Activated CD8-positive, alpha-beta memory T cell treated with anti-CD3 and anti-CD28 coated beads, Interleukin-2, amount 50 U/mL, for 4 hours (primary cell): ENCODE data around the gene ATP2B2.

Source experiments
- DNase-seq: peaks from one replicate; pipeline ENCODE4 v3.0.0-alpha.2; 2020

ATP2B2 gene

GRCh38 chr3:10447110-10447509 lies 58.3 kb downstream of the ATP2B2 start:
- DNase-seq: no peak

GRCh38 chr3:10445561-10446175 lies 59.7 kb downstream of the ATP2B2 start:
- no peak for DNase-seq

- no peak for DNase-seq
These were observed 60.9 kb downstream of the ATP2B2 start for GRCh38 chr3:10444511-10444910.

GRCh38 chr3:10444110-10444429 lies 61.3 kb downstream of the ATP2B2 start:
- DNase-seq: no peak

- DNase-seq: no peak
These were observed 61.9 kb downstream of the ATP2B2 start for GRCh38 chr3:10443272-10444109.

GRCh38 chr3:10442151-10442795 lies 63.1 kb downstream of the ATP2B2 start:
- DNase-seq: no peak

DNA sequence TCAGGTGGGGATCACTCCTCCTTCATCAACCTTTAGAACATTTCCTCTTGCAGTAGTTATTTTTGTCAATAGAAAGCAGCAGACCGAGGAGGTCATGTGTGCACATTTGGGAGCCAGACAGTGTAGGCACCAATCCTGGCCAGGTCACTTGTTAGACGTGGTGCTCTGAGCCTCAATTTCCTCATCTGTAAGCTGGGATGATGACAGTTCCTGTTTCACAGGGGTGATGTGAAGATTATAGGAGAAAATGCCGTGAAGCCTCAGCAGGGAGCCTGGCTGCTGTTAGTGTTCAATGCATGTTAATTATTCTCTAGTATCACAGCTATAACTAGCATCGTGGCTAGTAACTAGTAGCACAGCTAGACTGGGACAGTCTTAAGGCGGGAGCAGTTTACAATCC lies 64.7 kb downstream of the ATP2B2 start:
- DNase-seq: no peak

GRCh38 chr3:10438902-10439610 lies 66.3 kb downstream of the ATP2B2 start:
- no peak for DNase-seq

DNA sequence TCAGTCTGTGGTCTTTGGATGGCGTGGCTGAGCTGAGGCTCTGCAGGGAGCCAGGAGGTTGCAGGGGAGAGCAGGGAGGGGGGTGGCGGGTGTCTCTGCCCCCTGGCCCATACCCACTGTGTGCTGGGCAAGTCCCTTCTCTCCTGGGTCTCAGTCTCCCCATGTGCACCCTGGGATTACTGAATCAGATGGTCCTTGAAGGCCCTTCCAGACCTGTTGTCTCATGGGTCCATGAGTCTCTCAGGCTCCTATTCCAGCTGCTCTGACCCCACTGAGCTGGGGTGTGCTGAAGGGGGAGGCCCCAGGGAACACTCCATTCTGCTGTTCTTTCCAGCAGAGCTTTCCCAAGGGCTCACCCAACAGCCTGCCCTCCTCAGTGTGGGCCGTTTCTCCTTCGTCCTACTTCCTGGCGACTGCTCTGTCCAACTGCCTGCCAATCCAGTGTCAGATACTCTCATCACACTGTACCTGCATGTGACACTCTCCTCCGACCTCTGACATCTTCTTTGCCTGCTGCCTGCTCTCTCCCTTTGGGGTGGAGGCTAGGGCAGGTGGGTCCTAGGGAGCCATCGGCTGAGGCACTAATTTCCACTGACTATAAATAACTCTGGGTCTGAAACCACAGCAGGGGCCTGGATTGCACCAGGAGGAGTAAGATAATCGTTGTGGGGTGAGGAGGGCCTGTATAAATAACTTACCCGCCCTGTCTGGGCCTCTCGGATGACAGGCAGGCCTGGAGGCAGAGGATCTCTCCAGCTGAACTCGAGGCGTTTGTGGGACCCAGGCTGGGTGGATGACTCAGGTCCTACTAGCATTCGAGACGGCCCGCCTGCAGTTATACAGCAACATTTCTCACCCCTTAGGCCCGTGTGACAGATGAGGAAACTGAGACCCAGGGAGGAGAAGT lies 67.1 kb downstream of the ATP2B2 start:
- no peak for DNase-seq

DNA sequence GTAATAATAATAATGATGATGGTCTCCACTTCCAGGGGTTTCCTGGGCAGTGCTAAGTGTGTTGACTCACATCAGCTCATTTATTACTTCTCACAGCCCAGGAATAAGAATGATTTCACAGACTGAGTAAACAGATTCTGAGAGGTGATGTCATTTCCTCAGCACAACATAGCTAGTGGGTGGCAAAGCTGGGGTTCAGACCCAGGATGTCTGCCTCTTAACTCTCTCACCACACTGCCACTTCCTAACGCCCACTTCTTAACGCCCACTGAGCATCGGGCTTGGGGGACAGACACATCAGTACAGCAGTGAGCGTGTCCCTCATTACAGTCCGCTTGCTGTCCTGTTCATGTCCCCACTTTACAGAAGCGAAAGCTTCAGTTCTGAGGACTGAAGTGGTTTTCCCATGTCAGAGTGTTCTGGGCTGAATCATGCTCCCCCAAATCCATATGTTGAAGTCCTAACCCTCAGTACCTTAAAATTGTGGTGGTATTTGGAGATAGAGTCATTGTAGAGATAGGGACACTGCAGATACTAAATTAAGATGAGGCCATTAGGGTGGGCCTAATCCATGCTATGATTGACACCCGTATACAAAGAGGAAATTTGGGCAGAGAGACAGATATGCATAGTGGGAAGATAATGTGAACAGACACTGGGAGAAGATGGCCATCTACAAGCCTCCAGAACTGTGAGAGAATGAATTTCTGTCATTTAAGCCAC lies 68.0 kb downstream of the ATP2B2 start:
- DNase-seq: peak; percentile 74

DNA sequence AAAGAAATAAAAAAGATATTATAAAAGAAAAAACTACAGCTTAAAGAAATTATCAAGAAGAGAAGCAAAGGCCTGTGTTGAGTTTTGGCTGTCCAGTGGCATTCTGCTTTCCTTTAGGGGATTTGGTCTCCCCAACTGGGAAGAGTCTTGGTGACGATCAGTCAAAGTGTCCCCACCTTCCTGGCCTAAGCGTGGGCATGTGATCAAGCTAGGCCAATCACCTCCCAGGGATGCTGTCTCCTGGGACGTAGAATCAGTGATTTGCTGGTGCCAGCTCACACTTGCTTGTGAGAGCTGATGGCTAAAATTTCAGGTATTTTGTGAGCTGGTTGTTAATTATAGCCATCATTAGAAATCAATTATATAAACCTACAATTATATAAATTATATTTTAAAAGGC lies 69.5 kb downstream of the ATP2B2 start:
- DNase-seq: no peak

GRCh38 chr3:10434938-10435336 lies 70.4 kb downstream of the ATP2B2 start:
- no peak for DNase-seq

DNA sequence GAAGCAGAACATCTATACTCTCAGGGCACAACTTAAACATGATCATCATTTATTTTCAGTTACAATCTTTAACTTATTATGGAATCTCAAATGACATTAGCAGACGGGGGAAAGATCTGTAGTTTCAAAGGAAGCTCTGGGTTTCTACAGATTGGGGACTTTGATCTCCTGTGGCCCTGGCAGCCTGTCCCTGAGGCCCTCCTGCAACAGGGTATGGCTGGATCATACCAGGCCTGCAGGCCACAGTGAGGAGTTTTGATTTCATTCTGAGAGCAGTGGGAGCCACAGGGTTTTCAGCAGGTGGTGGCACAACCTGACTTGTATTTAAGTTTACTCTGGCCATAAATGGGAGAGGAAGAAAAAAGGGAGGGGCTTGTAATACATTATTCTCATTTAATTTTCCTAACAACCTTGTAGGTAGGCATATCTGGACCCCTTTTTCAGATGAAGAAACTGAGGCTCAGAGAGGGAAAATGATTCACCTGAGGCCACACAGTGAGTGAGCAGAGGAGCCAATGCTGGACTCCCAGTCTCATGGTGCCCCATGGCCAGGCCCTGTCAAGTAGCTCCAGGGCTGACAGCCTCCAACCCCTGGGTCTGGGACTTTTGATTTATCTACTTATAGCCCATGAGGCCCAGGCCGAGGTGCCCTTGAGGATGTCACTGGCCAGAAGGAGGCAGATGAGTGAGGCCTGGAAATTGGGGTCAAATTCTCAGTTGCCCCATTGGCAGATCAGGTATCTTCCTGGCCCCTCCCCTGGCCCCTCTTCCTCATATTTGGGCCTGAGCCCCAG lies 71.0 kb downstream of the ATP2B2 start:
- no peak for DNase-seq

GRCh38 chr3:10432931-10433330 lies 72.5 kb downstream of the ATP2B2 start:
- DNase-seq: no peak

GRCh38 chr3:10432156-10432845 lies 73.1 kb downstream of the ATP2B2 start:
- no peak for DNase-seq

GRCh38 chr3:10430805-10431204 lies 74.6 kb downstream of the ATP2B2 start:
- no peak for DNase-seq

- DNase-seq: no peak
These were observed 76.8 kb downstream of the ATP2B2 start for GRCh38 chr3:10428406-10429091.

- no peak for DNase-seq
These were observed 78.8 kb downstream of the ATP2B2 start for GRCh38 chr3:10426346-10427220.
